Renal cortical epithelial cell (primary cell): ENCODE measurements around the gene MPI. TPM values are rescaled to one million over a fixed set of nuclear protein-coding genes. Genes with fewer than 3 reads are reported as not detected.
A peak's percentile ranks its signal among the peaks of the same experiment; 100 is the strongest.
"Not testable (repeated sequence)": the region's sequence is repeated elsewhere in the genome, so short reads cannot be mapped to it uniquely, and the experiment has no call there.

ENCODE experiments used
- DNase-seq: peaks from one replicate; pipeline ENCODE4 v3.0.0-alpha.2; 2011; ENCODE audit warnings: low read depth
- total RNA-seq: library from RNA; depleted of rRNA; stranded (reverse); fragments of >200 nt; gene quantifications from 2 replicates; pipeline ENCODE4 v1.2.3, GENCODE V29; 2014

Gene MPI
- total RNA-seq, 1 donor from 2014 or later, result 86.6 TPM

DNA sequence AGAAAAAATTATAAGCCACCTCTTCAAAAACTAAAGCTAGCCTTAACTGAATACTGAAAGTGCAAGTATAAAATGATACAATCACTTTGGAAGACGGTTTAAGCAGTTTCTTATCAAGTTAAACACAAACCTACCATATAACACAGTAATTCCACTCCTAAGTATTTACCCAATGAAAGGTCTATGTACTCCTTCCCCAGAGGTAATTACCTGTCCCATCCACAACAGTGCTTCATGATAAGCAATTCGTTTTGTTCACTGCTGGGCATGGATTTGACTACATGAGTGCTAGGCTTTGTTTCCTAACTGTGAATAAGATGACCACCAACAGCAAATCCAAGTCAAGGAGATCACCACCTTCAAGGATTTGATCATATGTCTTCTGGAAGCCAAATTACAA, 43.7 kb downstream of the MPI start:
- no peak for DNase-seq

DNA sequence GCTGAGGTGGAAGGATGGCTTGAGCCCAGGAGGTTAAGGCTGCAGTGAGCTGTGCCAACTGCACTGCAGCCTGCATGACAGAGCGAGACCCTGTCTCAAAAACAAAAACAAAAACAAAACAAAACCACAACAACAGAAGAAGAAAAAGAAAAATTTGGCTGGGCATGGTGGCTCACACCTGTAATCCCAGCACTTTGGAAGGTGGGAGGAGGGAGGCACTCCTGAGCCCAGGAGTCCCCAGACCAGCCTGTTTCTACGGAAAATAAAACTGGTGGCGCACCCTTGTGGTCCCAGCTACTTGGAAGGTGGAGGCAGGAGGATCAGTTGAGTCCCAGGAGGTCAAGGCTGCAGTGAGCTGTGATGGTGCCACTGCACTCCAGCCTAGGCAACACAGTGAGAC, 45.4 kb downstream of the MPI start:
- not testable (repeated sequence) for DNase-seq

DNA sequence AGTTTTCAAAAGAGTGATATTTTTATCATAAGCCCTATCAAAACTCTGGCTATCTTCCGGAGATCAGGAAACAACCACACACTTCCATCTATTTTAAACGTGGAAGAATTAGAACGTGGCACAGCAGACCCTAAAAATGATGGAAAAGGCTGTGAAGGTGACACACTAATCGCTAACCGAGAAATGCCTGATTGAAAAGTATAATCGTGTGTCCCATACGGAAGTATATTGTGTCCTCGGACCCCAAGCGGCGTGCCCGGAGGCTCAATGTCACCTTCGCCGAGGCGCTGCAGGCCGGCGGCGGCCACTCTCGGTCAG, 47.4 kb downstream of the MPI start:
- DNase-seq, result no peak

DNA sequence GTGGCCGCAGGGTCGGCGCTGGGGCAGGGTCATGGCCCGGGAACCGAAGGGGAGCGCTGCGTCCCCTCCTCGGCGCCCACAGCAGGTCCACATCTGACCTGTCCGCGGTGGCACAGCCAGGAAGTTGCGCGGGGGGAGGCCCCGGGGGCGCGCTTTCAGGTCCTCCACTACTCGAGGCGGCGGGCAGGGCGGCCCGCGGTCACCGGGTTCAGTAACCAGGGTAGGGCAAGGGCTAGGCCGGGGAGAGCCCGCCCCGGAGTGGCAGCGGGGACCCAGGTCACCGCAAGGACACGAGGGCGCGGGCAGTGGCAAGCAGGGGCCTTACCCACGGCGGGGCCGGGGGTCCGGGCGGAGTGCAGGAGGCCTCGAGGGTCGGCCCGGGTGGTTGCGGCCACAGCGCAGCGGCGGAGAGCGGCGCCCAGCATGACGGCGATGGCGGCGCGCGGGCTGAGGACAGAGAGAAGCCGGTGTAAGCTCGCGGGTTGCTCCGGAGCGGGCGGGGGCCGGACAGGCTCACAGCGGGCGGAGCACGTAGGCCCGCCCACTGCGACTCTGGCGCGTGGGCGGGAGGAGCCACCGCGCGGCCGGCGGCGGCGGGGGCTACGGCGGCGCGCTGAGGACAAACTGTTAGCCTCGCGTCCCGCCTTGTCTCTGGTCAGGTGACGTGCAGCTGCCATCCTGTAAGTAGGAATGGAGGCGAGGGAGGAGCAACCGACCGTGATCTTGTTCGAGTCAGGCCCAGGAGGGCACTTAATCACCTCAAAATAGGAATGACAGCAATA, 47.9 kb downstream of the MPI start, which contains the start of gene COX5A:
Gene COX5A (minus strand): TSS at position 484 of the 782 bp plus-strand sequence. CDS start 59 bp downstream, at position 425.
- peak; percentile 90 for DNase-seq

DNA sequence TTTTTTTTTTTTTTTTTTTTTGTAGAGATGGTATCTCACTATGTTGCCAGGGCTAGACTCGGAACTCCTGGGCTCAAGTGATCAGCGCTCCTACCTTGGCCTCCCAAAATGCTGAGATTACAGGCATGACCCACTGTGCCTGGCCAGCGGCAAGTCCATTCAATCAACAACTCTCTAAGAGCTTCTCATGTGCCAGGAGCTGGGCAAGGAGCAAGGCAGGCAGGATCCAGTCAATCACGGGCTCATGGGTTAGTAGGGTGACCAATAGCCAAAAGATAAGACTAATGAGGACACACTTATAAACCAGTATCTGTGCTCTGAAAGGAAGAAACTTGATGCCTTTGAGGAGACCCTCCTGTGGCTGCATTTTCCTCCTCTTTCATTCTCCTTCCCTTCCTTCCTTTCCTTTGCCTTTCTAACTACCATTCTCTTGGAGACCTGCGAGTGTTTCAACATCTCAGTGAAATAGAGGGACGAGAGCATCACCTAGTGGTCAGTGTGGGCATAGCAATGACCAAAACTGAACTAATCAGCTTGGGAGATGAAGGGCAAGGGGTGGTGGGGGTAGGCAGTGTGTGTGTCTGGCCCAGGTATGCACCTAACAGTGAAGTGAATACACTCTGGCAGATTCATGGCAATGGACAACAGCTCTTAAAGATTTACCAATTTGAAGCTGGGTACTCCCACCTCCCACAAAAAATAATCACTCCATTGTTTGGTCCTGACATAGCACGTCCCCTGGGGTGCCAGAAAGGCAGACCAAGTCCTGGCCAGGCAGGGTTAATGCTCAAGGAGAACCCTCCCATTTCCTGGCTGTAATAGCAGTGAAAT, 60.5 kb downstream of the MPI start:
- peak; percentile 66 for DNase-seq

DNA sequence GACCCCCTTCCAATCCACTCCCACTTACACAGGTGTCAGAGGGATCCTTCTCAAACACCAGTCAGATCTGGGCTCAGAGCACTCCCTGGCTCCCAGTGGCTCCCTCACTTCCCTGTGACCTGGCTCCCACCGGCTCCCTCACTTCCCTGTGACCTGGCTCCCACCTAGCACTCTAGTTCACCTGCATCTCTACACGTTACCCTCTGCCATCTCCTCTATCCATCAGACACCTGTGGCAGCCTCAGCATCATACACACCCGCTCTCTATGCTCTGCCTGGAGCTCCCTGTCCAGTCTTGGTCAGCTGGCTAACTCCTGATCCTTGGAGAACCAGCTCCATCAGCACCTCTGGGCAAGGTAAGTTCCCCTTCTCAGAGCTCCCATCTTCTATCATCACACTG, 61.2 kb downstream of the MPI start:
- no peak for DNase-seq

Other genes starting within 250 kb of the MPI start
- 5.4 and 16.5 TPM in 2 replicates for gene EDC3, start 194.0 kb upstream of the MPI start, total RNA-seq
- 1.7 TPM in 1 of 2 replicates, not detected in the other for gene CYP1A1, start 164.5 kb upstream of the MPI start, total RNA-seq
- gene CYP1A2, start 141.2 kb upstream of the MPI start, total RNA-seq, result not detected in 2 replicates
- gene CSK, start 108.0 kb upstream of the MPI start, total RNA-seq, result 28.5 and 58.4 TPM in 2 replicates
- gene LMAN1L, start 77.2 kb upstream of the MPI start, total RNA-seq, result not detected in 2 replicates
- not detected in 2 replicates for gene CPLX3, start 63.4 kb upstream of the MPI start, total RNA-seq
- 13.4 and 20.4 TPM in 2 replicates for gene ULK3, start 46.9 kb upstream of the MPI start, total RNA-seq
- gene SCAMP2, start 16.7 kb upstream of the MPI start, total RNA-seq, result 19.4 and 64.5 TPM in 2 replicates
- 34.9 and 47.0 TPM in 2 replicates for gene FAM219B, start 16.8 kb downstream of the MPI start, total RNA-seq
- gene COX5A, start 48.0 kb downstream of the MPI start, total RNA-seq, result 48.4 and 71.7 TPM in 2 replicates
- 2.1 and 3.3 TPM in 2 replicates for gene RPP25, start 66.7 kb downstream of the MPI start, total RNA-seq
- 0.69 and 10.6 TPM in 2 replicates for gene SCAMP5, start 105.5 kb downstream of the MPI start, total RNA-seq
- 8.7 TPM in 2 replicates for gene PPCDC, start 133.5 kb downstream of the MPI start, total RNA-seq